Activated naive CD4-positive, alpha-beta T cell (primary cell): Measurements from ENCODE around the gene POLQ.
A peak's percentile ranks its signal among the peaks of the same experiment; 100 is the strongest.
"Not testable (repeated sequence)": the region's sequence is repeated elsewhere in the genome, so short reads cannot be mapped to it uniquely, and the experiment has no call there.

Source experiments
- DNase-seq, 4 experiments: peaks; one replicate each; lab custom pipeline; 2025; lab: John Stamatoyannopoulos, UW

POLQ gene

GRCh38 chr3:121545574-121546455 lies at the start of gene POLQ:
Gene POLQ, minus strand, starts transcription at chr3:121545988. Its CDS starts 111 bp downstream, at chr3:121545877.
- DNase-seq = peak; percentile 61 to 79 (median 68)

- no peak for DNase-seq
Observed at GRCh38 chr3:121594850-121595249, 49.1 kb upstream of the POLQ start.

GRCh38 chr3:121593806-121594205 lies 48.0 kb upstream of the POLQ start:
- DNase-seq = not testable (repeated sequence)

- no peak for DNase-seq
Observed at GRCh38 chr3:121592856-121593702, 47.3 kb upstream of the POLQ start, which contains the start of gene FBXO40. Gene FBXO40, plus strand, starts transcription at chr3:121593379. Its CDS starts 27,197 bp downstream, at chr3:121620576.

GRCh38 chr3:121584418-121584817 lies 38.6 kb upstream of the POLQ start:
- no peak for DNase-seq

GRCh38 chr3:121581691-121582090 lies 35.9 kb upstream of the POLQ start:
- DNase-seq = no peak

GRCh38 chr3:121574449-121574848 lies 28.7 kb upstream of the POLQ start:
- DNase-seq = no peak

- no peak for DNase-seq
Observed at GRCh38 chr3:121567649-121568048, 21.9 kb upstream of the POLQ start, which contains the start of gene ARGFX. Gene ARGFX, plus strand, starts transcription at chr3:121567949. Its CDS starts 2,765 bp downstream, at chr3:121570714.

GRCh38 chr3:121566773-121567172 lies 21.0 kb upstream of the POLQ start:
- no peak for DNase-seq

- DNase-seq = no peak
Observed at GRCh38 chr3:121562148-121562547, 16.4 kb upstream of the POLQ start.

- no peak for DNase-seq
Observed at GRCh38 chr3:121557426-121557934, 11.7 kb upstream of the POLQ start.

GRCh38 chr3:121552797-121553196 lies 7.0 kb upstream of the POLQ start:
- no peak for DNase-seq

- DNase-seq = no peak
Observed at GRCh38 chr3:121552379-121552778, 6.6 kb upstream of the POLQ start.

- DNase-seq = no peak
Observed at GRCh38 chr3:121545049-121545573, 677 bp downstream of the POLQ start.

- no peak for DNase-seq
Observed at GRCh38 chr3:121542924-121543323, 2.9 kb downstream of the POLQ start.

GRCh38 chr3:121531269-121531668 lies 14.5 kb downstream of the POLQ start:
- no peak for DNase-seq

GRCh38 chr3:121529308-121529707 lies 16.5 kb downstream of the POLQ start:
- no peak for DNase-seq

GRCh38 chr3:121520510-121520909 lies 25.3 kb downstream of the POLQ start:
- no peak for DNase-seq

GRCh38 chr3:121517953-121518655 lies 27.7 kb downstream of the POLQ start:
- no peak for DNase-seq

- no peak for DNase-seq
Observed at GRCh38 chr3:121515862-121516261, 29.9 kb downstream of the POLQ start.

- no peak for DNase-seq
Observed at GRCh38 chr3:121515313-121515712, 30.5 kb downstream of the POLQ start.

- DNase-seq = no peak
Observed at GRCh38 chr3:121514496-121514895, 31.3 kb downstream of the POLQ start.
